Measurements from ENCODE around the gene IP6K2.
"Not testable (repeated sequence)": the region's sequence is repeated elsewhere in the genome, so short reads cannot be mapped to it uniquely, and the experiment has no call there.

Gene IP6K2

DNA sequence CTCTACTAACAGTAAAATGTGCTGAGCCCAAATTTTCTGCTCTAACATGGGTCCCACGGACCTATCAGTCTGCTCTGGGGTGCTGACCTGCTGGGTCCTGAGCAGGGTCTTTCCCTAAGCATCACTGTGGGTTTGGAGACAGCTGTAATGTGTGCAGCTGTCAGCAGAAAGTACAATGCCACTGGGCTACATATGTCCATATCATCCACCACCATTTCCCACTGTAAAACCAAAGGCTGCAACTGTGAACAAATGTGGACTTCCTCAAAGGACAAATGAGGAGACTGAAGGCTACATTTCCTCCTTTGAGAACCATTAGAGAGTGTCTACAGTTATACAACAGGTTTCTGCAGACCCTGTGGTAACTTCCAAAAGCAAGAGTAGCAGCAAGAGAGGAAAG, 33.8 kb upstream of the IP6K2 start:
- POLR2A ChIA-PET, result no interaction called here
- CTCF ChIA-PET, result interaction anchor here (3.2 kb wide), 1 partner anchor 11 kb away, joined by 23 read pairs; no protein-coding TSS in a partner anchor

DNA sequence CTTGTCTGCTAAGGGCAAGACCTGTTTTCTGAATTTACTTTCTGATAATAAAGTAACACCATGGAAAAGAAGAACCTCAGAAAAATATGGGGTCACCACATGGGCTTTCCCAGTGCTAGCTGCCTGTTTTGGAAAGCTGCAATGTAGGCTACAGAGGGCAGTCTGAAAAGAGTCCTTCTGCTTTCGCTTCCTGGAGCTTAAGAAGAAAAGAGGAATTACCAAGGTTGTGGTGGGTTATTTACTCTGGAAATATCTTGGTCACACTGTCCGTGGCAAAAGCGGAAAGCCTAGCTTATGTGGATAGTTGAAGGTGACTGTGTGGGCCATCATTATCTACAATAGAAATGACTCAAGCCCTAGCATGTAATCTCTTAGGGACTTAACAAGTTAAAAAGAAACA, 31.7 kb upstream of the IP6K2 start:
- POLR2A ChIA-PET, result no interaction called here
- CTCF ChIA-PET, result interaction anchor here (1.6 to 3.2 kb wide), 2 partner anchors 9 to 12 kb away, joined by 4 to 23 read pairs; no protein-coding TSS in a partner anchor
- no peak for TF ChIP-seq CTCF (IDR thresholded peaks at IDR 0.05; ENCODE audit: control extremely low read depth, extremely low read depth, low read depth, missing control alignments)
- no peak for DNase-seq (ENCODE audit: extremely low spot score)

More for the DNA sequence above, 33.8 kb upstream of the IP6K2 start:
- DNase-seq (ENCODE audit: extremely low spot score), result no peak
- no peak for TF ChIP-seq CTCF (IDR thresholded peaks at IDR 0.05; ENCODE audit: control extremely low read depth, extremely low read depth, low read depth, missing control alignments)

- ChIA-PET CTCF (interaction anchor here (0.8 to 1.2 kb wide), 2 partner anchors 8 to 347 kb away, joined by 3 read pairs; no protein-coding TSS in a partner anchor), POLR2A (no interaction called here)
- TF ChIP-seq CTCF (IDR thresholded peaks at IDR 0.05; ENCODE audit: control extremely low read depth, extremely low read depth, low read depth, missing control alignments), result no peak
- no peak for DNase-seq (ENCODE audit: extremely low spot score)
Measured at GRCh38 chr3:48747706-48748105, 30.7 kb upstream of the IP6K2 start.

DNA sequence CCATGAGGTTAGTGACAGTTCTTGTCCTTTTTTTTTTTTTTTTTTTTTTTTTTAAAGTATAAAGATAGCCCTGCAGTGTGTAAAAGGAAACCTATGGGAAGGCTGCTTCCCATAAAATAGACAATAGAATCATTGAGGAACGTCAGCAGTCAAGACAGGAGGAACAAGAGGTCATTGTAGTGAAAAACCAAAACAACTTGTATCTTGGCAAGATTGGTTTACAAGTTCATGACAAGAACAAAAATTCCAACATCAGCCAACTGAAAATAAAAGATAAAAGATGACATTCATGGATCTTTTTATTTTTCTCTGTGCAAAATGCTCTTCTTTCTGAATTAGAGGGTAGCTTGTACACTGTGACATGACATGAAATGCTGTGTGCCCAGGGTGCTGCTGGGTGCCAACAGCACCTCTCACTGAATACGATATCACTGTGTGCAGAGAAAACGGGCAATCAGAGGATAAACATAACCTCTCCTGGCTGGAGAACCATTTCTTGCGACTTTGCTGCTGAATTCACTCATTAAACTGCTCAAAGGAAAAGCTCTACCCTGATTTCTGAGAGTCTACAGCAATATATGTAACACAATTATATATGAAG, 30.1 kb upstream of the IP6K2 start:
- CTCF ChIA-PET, result interaction anchor here (0.8 to 1.2 kb wide), 2 partner anchors 8 to 346 kb away, joined by 3 read pairs; no protein-coding TSS in a partner anchor
- TF ChIP-seq CTCF (IDR thresholded peaks at IDR 0.05; ENCODE audit: control extremely low read depth, extremely low read depth, low read depth, missing control alignments), result no peak
- no peak for DNase-seq (ENCODE audit: extremely low spot score)
- POLR2A ChIA-PET, result no interaction called here

DNA sequence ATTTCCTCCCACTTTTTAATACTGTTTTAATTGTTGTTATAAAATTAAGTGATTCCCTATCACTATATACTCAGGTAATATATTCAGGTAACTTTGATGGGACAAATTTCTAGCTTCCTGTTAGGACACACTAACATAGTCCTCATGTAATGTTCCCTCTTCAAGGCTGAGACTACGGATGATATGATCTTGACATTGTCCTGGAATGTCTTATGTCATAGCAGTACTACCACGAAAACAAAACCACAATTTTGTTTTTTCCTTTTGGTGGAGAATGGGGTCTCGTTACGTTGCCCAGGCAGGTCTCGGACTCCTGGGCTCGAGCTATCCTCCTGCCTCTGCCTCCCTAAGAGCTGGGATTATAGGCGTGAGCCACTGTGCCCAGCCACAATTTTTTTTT, 26.8 kb upstream of the IP6K2 start:
- CTCF ChIA-PET, result interaction anchor here (1.4 kb wide), 1 partner anchor 11 kb away, joined by 3 read pairs; no protein-coding TSS in a partner anchor
- POLR2A ChIA-PET, result no interaction called here
- DNase-seq (ENCODE audit: extremely low spot score), result no peak
- no peak for TF ChIP-seq CTCF (IDR thresholded peaks at IDR 0.05; ENCODE audit: control extremely low read depth, extremely low read depth, low read depth, missing control alignments)

GRCh38 chr3:48741226-48741625, 24.2 kb upstream of the IP6K2 start:
- not testable (repeated sequence) for DNase-seq (ENCODE audit: extremely low spot score)
- ChIA-PET POLR2A (interaction anchor here (0.7 kb wide), 1 partner anchor 53 kb away, joined by 5 read pairs; no protein-coding TSS in a partner anchor), CTCF (interaction anchor here (2.2 to 2.4 kb wide), 3 partner anchors 10 to 34 kb away, joined by 8 to 21 read pairs (median 10); no protein-coding TSS in a partner anchor)
